Right cardiac atrium (tissue), 5 donors: ENCODE measurements around the gene PRDX1. TPM values are rescaled to one million over a fixed set of nuclear protein-coding genes. Genes with fewer than 3 reads are reported as not detected.
"Not testable (repeated sequence)": the region's sequence is repeated elsewhere in the genome, so short reads cannot be mapped to it uniquely, and the experiment has no call there.

Experiments used
- ATAC-seq, 2 donors: fragments of 200-7000 bp; cut with Tn5 transposase; one replicate each; pipeline versions ENCODE4 v1.8.0 to v1.9.1; 2020; ENCODE audit warnings: moderate library complexity in 2 of 2, mild to moderate bottlenecking in 1 of 2
- DNase-seq, 3 donors: peaks; one replicate each; pipeline ENCODE4 v3.0.0-alpha.2; 2020
- H3K27ac ChIP-seq: one replicate; pipeline ENCODE4 v1.5.1; 2013; ENCODE audit warnings: mild to moderate bottlenecking, low read length, control low read depth, moderate library complexity
- H3K27me3 ChIP-seq: one replicate; pipeline ENCODE4 v1.6.1; 2013; ENCODE audit not compliant: control insufficient read depth, insufficient read depth
- H3K4me1 ChIP-seq: one replicate; pipeline ENCODE4 v1.6.1; 2013; ENCODE audit warnings: low read length; ENCODE audit not compliant: control insufficient read depth, insufficient read depth
- H3K4me3 ChIP-seq: one replicate; pipeline ENCODE4 v1.5.1; 2013; ENCODE audit warnings: low read length, control low read depth
- H3K9me3 ChIP-seq: one replicate; pipeline ENCODE4 v1.6.1; 2013; ENCODE audit warnings: low read length; ENCODE audit not compliant: control insufficient read depth
- WGBS: extraction: QIAGEN DNeasy Blood & Tissue Kit; methylation state at CpG from one replicate; pipeline ENCODE4 v1.1.7; 2013; 5-methylcytosine and 5-hydroxymethylcytosine counted together
- intact Hi-C, 4 donors: fragments of 100-400 bp; cut with DNase I; formaldehyde crosslinking; loops; one replicate each; pipeline versions ENCODE4 v1.11.0 to v1.14.0; 2022 to 2023
- polyA plus RNA-seq: library from polyadenylated mRNA; stranded (reverse); fragments of 200-250 nt; gene quantifications from one replicate; pipeline ENCODE4 v1.2.3, GENCODE V29; 2013
- total RNA-seq, 4 donors: library from RNA; stranded (reverse); fragmentation: NEBNext Ultra II Directional; extraction: Animal tissue kit (Norgen Biotek cat#: 25700); gene quantifications; one replicate each; pipeline ENCODE4 v1.2.1, GENCODE V29; 2021
- donor health status: healthy with polysubstance abuse.
- donor health status: DM: no; HTN: yes; CAD: no.
- donor health status: DM: no; HTN: no; CAD: no.
- donor health status: DM: no; HTN: yes; CAD: no; lungs with severe emphysema.
- donor health status: DM: yes; HTN: yes; CAD: no.

The PRDX1 gene
- total and polyA plus RNA-seq, 5 donors, result 548 to 1,153 (median 755) TPM

DNA sequence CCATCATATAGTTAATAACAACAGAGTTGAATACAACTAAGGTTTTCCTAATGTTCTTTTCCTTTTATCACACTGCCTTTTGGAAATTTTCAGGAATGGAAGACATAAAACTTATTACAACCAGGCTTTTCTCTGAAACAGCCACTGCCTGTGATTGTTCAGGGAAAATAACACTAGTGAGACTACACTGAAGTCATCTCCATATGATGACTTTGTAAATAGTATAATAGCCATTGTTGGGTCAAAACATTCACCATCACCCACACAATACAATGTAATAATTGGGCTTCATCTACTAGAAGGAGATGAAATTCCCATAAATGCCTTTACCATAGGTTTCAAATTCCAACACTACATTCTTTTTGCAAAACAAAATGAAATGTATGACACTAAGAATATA, 35.7 kb downstream of the PRDX1 start:
- Histone ChIP-seq H3K27me3 (no peaks in the 10 kb centered on the region), H3K27ac (no peak overlapping the region), H3K4me3 (no peak overlapping the region), H3K4me1 (no peaks in the 10 kb centered on the region), H3K9me3 (no peaks in the 10 kb centered on the region)
- intact Hi-C loops, result no loop called here
- no peak for DNase-seq
- ATAC-seq, result no peak

DNA sequence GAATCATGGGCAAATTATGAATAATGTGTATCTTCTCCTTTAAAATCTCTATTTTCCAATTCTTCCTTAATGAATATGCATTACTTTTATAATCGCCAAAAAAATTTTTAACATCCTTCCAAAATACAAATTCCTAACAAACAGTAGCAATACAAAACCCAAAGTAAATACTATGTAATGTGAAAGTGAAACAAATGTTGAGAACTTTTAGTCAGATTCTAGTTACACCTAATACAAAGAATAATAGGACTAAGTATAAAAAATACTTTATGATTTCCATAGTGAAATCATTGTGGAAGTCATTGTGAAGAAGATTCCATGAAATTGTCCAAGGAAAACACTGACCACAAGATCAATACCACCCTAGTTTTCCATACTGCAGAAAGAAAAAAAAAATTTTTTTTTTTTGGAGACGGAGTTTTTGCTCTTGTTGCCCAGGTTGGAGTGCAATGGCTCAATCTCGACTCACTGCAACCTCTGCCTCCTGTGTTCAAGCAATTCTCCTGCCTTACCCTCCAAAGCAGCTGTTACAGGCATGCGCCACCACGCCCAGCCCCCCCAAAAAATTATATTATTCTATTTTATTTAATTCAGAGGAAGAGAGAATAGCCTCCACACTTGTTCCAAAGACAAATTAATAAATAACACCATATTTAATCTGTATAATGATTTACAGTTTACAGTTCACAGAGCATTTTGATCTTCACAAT, 42.5 kb downstream of the PRDX1 start:
- Histone ChIP-seq H3K9me3 (no peaks in the 10 kb centered on the region), H3K4me3 (no peak overlapping the region), H3K4me1 (no peaks in the 10 kb centered on the region), H3K27me3 (no peaks in the 10 kb centered on the region), H3K27ac (no peak overlapping the region)
- ATAC-seq (no peak), DNase-seq (no peak)
- WGBS, result 83% methylated on average over 5 of the region's 5 CpGs
- intact Hi-C loops, result loop anchor here in 1 of 4 donors (10.0 kb wide), 1 partner anchor 94 kb away; no protein-coding TSS in a partner anchor

DNA sequence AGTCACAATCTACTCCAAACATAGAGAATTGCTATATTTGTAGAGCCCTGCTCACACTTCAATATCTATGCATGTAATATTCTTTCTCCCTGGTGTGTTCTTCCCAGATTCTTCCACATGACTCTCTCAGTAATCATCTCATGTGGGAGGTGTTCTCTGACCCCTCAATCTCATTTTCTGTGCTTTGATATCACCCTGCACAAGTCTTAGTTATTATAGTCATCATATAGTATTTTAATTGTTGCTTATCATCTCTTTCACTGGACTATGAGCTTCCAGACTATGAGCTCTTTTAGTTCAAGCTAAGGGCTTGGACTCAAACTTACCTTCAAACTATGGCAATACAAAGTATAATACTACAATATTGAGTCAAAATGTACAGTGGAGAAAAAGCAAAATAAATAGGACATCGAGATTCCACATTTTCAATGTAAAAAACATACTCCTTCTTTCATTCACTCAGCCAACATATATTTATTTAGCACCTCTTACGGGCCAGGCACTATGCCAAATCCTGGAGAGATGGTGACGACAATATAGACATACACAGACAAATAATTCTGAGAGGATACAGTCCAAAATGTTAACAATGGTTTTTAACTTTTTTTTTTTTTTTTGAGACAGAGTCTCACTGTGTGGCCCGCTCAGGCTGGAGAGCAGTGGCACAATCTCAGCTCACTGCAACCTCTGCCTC, 43.4 kb downstream of the PRDX1 start:
- DNase-seq, result no peak
- Histone ChIP-seq H3K27ac (no peak overlapping the region), H3K9me3 (no peaks in the 10 kb centered on the region), H3K27me3 (no peaks in the 10 kb centered on the region), H3K4me3 (no peak overlapping the region), H3K4me1 (no peaks in the 10 kb centered on the region)
- intact Hi-C loops, result loop anchor here in 1 of 4 donors (10.0 kb wide), 1 partner anchor 93 kb away; no protein-coding TSS in a partner anchor
- WGBS, result 73% methylated on average over 4 of the region's 4 CpGs
- ATAC-seq, result no peak

DNA sequence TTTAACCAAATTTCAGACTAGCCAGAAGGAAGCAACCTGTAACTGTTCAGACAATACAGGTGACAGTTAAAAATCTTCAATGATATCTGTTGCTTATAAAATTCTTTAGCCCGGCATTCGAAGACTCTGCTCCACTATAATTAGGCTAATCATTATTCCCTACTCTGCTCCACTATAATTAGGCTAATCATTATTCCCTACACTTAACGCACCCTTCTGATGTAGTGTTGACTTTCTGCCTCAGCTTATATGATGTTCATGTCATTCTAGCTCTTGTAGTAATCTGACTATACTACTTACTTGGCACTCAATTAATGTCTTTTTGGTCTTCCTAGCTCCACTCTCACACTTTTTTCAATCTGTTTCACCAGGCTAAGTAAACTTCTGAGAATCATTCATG, 44.0 kb downstream of the PRDX1 start:
- Histone ChIP-seq H3K27ac (no peak overlapping the region), H3K9me3 (no peaks in the 10 kb centered on the region), H3K27me3 (no peaks in the 10 kb centered on the region), H3K4me3 (no peak overlapping the region), H3K4me1 (no peaks in the 10 kb centered on the region)
- DNase-seq, result no peak
- 94% methylated on average over 3 of the region's 3 CpGs for WGBS
- no peak for ATAC-seq
- intact Hi-C loops, result loop anchor here in 1 of 4 donors (10.0 kb wide), 1 partner anchor 93 kb away; no protein-coding TSS in a partner anchor

DNA sequence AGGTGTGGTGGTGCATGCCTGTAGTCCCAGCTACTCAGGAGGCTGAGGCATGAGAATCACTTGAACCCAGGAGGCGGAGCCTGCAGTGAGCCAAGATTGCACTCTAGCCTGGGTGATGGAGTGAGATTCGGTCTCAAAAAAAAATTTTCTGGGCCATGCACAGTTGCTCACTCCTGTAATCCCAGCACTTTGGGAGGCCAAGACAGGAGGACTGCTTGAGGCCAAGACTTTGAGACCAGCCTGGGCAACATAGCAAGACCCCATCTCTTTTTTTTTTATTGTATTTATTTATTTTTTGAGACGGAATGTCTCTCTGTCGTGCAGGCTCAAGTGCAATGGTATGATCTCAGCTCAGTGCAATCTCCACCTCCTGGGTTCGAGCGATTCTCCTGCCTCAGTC, 47.5 kb downstream of the PRDX1 start:
- intact Hi-C loops, result loop anchor here in 1 of 4 donors (10.0 kb wide), 1 partner anchor 89 kb away; no protein-coding TSS in a partner anchor
- H3K27ac ChIP-seq, H3K9me3 ChIP-seq, H3K27me3 ChIP-seq, H3K4me1 ChIP-seq, H3K4me3 ChIP-seq, DNase-seq, ATAC-seq: not testable (repeated sequence)
- 97% methylated on average over 6 of the region's 6 CpGs for WGBS

DNA sequence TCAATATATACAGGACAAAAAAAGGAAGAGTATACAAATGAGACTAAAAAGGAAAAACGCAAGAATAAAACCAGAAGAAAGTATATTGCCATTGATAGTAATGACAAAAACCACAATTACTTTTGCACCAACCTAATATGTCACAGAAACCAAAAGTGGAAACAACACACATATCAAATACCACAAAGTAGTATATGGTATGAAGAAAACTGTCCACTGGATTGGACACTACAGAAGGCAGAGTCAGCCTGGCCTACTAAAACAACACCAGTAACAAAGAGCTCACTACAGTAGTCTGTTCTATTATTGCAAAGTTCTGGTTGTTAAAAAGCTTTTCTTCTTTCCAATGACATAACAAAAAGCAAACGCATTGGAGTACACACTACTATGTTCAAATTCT, 48.4 kb downstream of the PRDX1 start:
- H3K9me3 ChIP-seq, result no peaks in the 10 kb centered on the region
- intact Hi-C loops, result loop anchor here in 1 of 4 donors (10.0 kb wide), 1 partner anchor 89 kb away; no protein-coding TSS in a partner anchor
- DNase-seq, result no peak
- no peak for ATAC-seq
- H3K4me1 ChIP-seq, result no peaks in the 10 kb centered on the region
- no peak overlapping the region for H3K27ac ChIP-seq
- H3K4me3 ChIP-seq, result no peak overlapping the region
- 91% methylated on average over 2 of the region's 2 CpGs for whole genome bisulfite sequencing
- H3K27me3 ChIP-seq, result no peaks in the 10 kb centered on the region

DNA sequence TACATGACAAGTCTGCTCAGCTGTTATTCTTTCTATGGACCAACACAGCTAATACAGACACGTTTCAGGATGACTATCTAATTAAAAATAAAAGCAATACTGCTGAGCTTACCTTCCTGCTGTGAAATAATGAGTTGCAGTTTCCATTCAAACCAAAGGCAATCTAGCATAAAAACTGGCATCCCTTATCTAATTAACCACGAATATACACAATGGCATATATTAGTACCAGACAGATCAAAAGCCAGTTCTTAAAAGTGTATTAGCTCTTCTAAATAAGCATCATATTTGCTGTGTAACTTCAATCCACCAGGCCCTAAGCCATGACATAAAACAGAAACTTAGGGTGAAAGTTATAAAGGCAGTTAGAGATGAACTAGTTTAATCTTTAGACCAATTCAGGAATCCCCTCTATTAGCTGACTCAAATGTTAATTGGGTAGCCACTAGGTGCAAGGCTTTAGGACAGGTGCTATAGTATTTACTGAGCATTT, 51.3 kb downstream of the PRDX1 start:
- 58% methylated on average over 2 of the region's 2 CpGs for WGBS
- ATAC-seq, result no peak
- intact Hi-C loops, result loop anchor here in 1 of 4 donors (10.0 kb wide), 1 partner anchor 86 kb away; no protein-coding TSS in a partner anchor

DNA sequence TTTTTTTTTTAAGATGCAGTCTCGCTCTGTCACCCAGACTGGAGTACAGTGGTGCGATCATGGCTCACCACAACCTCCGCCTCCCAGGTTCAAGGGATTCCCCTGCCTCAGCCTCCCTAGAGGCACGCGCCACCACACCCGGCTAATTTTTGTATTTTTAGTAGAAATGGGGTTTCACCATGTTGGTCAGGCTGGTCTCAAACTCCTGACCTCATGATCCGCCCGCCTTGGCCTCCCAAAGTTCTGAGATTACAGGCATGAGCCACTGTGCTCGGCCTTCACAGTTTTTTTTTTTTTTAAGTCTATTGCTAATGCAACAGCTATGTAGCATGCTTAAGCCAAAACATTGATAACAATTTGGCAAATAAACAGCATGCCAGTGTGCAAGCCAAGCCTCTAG, 54.3 kb downstream of the PRDX1 start:
- WGBS, result 80% methylated on average over 9 of the region's 9 CpGs
- H3K9me3 ChIP-seq, DNase-seq, ATAC-seq, H3K4me3 ChIP-seq, H3K27ac ChIP-seq, intact Hi-C loops, H3K4me1 ChIP-seq, H3K27me3 ChIP-seq: not testable (repeated sequence)

More for the DNA sequence above, 51.3 kb downstream of the PRDX1 start:
- no peak for DNase-seq
- no peak overlapping the region for H3K4me3 ChIP-seq
- no peaks in the 10 kb centered on the region for H3K27me3 ChIP-seq
- H3K9me3 ChIP-seq, result no peaks in the 10 kb centered on the region
- H3K27ac ChIP-seq, result no peak overlapping the region
- no peaks in the 10 kb centered on the region for H3K4me1 ChIP-seq

DNA sequence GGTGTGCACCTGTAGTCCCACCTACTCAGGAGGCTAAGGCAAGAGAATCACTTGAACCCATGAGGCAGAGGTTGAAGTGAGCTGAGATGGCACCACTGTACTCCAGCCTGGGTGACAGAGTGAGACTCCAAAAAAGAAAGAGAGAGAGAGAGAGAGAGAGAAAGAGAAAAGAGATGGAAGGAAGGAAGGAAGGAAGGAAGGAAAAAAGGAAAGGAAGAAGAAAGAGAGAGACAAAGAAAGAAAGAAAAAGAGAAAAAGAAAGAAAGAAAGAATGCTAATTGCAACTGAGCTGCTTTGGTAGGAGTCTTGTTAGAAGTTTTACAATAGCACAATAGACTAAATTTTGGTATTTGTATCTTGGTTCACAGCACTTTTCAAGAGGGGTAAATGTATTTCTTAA, 56.4 kb downstream of the PRDX1 start:
- no peak overlapping the region for H3K27ac ChIP-seq
- no peaks in the 10 kb centered on the region for H3K9me3 ChIP-seq
- no peak for DNase-seq
- no peak overlapping the region for H3K4me3 ChIP-seq
- no peaks in the 10 kb centered on the region for H3K27me3 ChIP-seq
- no peaks in the 10 kb centered on the region for H3K4me1 ChIP-seq
- intact Hi-C loops, result no loop called here
- no peak for ATAC-seq
